Brain microvascular endothelial cell (primary cell): ENCODE measurements around the gene BAZ1A.

ENCODE experiments used
- DNase-seq: peaks from one replicate; pipeline ENCODE4 v3.0.0-alpha.2; 2020
- H3K27ac ChIP-seq: fragments of 250-450 bp; sonication (Bioruptor Pico); 2 replicates; pipeline ENCODE4 v1.5.1; 2020; ENCODE audit warnings: mild to moderate bottlenecking, moderate library complexity
- H3K27me3 ChIP-seq: fragments of 250-450 bp; sonication (Bioruptor Pico); replicated peaks from 2 replicates; pipeline ENCODE4 v1.5.1; 2020; ENCODE audit warnings: mild to moderate bottlenecking
- H3K36me3 ChIP-seq: fragments of 250-450 bp; sonication (Bioruptor Pico); replicated peaks from 2 replicates; pipeline ENCODE4 v1.5.1; 2020; ENCODE audit warnings: mild to moderate bottlenecking
- H3K4me3 ChIP-seq: 2 replicates; pipeline ENCODE4 v1.5.1; 2011; ENCODE audit warnings: low read depth, mild to moderate bottlenecking, control low read depth, low read length, moderate library complexity
- CTCF ChIP-seq: IDR thresholded peaks from 2 replicates; pipeline ENCODE4 v1.5.1; 2011; ENCODE audit warnings: low read depth, mild to moderate bottlenecking, moderate library complexity, low read length, control low read depth, inconsistent platforms; ENCODE audit errors: missing control alignments
- in situ Hi-C: cut with HindIII; loops from 2 replicates; pipeline ENCODE4 v1.10.0; 2017; ENCODE audit warnings: low sequenced_read_pairs, low pct_ligation_motif_present

Gene BAZ1A

GRCh38 chr14:34875031-34875922, at the start of gene BAZ1A:
BAZ1A (minus strand) TSS chr14:34875360; CDS start chr14:34874604, 756 bp downstream.
- peak; percentile 32 for TF ChIP-seq CTCF
- Histone ChIP-seq H3K27me3 (no peaks in the 10 kb centered on the region), H3K4me3 (peak within 1 kb of the TSS; percentile 83), H3K27ac (peak within 1 kb of the TSS; percentile 95), H3K36me3 (no peaks in the 10 kb centered on the region)
- in situ Hi-C loops: no loop called here
- peak; percentile 86 for DNase-seq

- H3K27ac ChIP-seq: no peak overlapping the region
- H3K27me3 ChIP-seq: no peaks in the 10 kb centered on the region
- no peak for DNase-seq
- H3K36me3 ChIP-seq: no peaks in the 10 kb centered on the region
- in situ Hi-C loops: no loop called here
- no peak for TF ChIP-seq CTCF
- no peak overlapping the region for H3K4me3 ChIP-seq
Measured at GRCh38 chr14:34920339-34920738, 45.2 kb upstream of the BAZ1A start.

GRCh38 chr14:34913619-34914018, 38.5 kb upstream of the BAZ1A start:
- H3K4me3 ChIP-seq: no peak overlapping the region
- no peak for TF ChIP-seq CTCF
- H3K27ac ChIP-seq: no peak overlapping the region
- H3K27me3 ChIP-seq: no peaks in the 10 kb centered on the region
- no peak for DNase-seq
- no peaks in the 10 kb centered on the region for H3K36me3 ChIP-seq
- in situ Hi-C loops: no loop called here

- in situ Hi-C loops: no loop called here
- Histone ChIP-seq H3K27ac (no peak overlapping the region), H3K27me3 (no peaks in the 10 kb centered on the region), H3K36me3 (no peaks in the 10 kb centered on the region), H3K4me3 (no peak overlapping the region)
- no peak for DNase-seq
- TF ChIP-seq CTCF: no peak
Measured at GRCh38 chr14:34912966-34913365, 37.8 kb upstream of the BAZ1A start.

GRCh38 chr14:34912182-34912581, 37.0 kb upstream of the BAZ1A start:
- TF ChIP-seq CTCF: peak; percentile 7
- Histone ChIP-seq H3K27ac (no peak overlapping the region), H3K36me3 (no peaks in the 10 kb centered on the region), H3K4me3 (no peak overlapping the region), H3K27me3 (no peaks in the 10 kb centered on the region)
- in situ Hi-C loops: no loop called here
- no peak for DNase-seq
